Measurements from ENCODE around the gene RPLP1. TPM values are rescaled to one million over a fixed set of nuclear protein-coding genes. Genes with fewer than 3 reads are reported as not detected.

Gene RPLP1
- total RNA-seq, 1 donor from 2014 or later = 617 TPM

GRCh38 chr15:69493406-69493805, 40.8 kb downstream of the RPLP1 start:
- no peak for TF ChIP-seq CTCF (conservative IDR thresholded peaks at IDR 0.05; ENCODE audit: low read depth, low read length)
- no peak for DNase-seq (ENCODE audit: low read depth)
- H3K4me3 ChIP-seq (ENCODE audit: low read depth, low read length) = no peak overlapping the region

GRCh38 chr15:69496001-69496400, 43.4 kb downstream of the RPLP1 start:
- H3K4me3 ChIP-seq (ENCODE audit: low read depth, low read length) = no peak overlapping the region
- no peak for DNase-seq (ENCODE audit: low read depth)
- no peak for TF ChIP-seq CTCF (conservative IDR thresholded peaks at IDR 0.05; ENCODE audit: low read depth, low read length)

- no peak for DNase-seq (ENCODE audit: low read depth)
- TF ChIP-seq CTCF (conservative IDR thresholded peaks at IDR 0.05; ENCODE audit: low read depth, low read length) = no peak
- H3K4me3 ChIP-seq (ENCODE audit: low read depth, low read length) = no peak overlapping the region
Measured at GRCh38 chr15:69497076-69497475, 44.5 kb downstream of the RPLP1 start.

GRCh38 chr15:69497667-69498066, 45.0 kb downstream of the RPLP1 start:
- no peak for DNase-seq (ENCODE audit: low read depth)
- no peak for TF ChIP-seq CTCF (conservative IDR thresholded peaks at IDR 0.05; ENCODE audit: low read depth, low read length)

GRCh38 chr15:69498282-69498681, 45.7 kb downstream of the RPLP1 start:
- no peak for DNase-seq (ENCODE audit: low read depth)
- TF ChIP-seq CTCF (conservative IDR thresholded peaks at IDR 0.05; ENCODE audit: low read depth, low read length) = no peak
- H3K4me3 ChIP-seq (ENCODE audit: low read depth, low read length) = no peak overlapping the region

More at GRCh38 chr15:69497667-69498066, 45.0 kb downstream of the RPLP1 start:
- no peak overlapping the region for H3K4me3 ChIP-seq (ENCODE audit: low read depth, low read length)

- H3K4me3 ChIP-seq (ENCODE audit: low read depth, low read length) = no peak overlapping the region
- no peak for TF ChIP-seq CTCF (conservative IDR thresholded peaks at IDR 0.05; ENCODE audit: low read depth, low read length)
- no peak for DNase-seq (ENCODE audit: low read depth)
Measured at GRCh38 chr15:69498987-69499386, 46.4 kb downstream of the RPLP1 start.

- TF ChIP-seq CTCF (conservative IDR thresholded peaks at IDR 0.05; ENCODE audit: low read depth, low read length) = no peak
- no peak overlapping the region for H3K4me3 ChIP-seq (ENCODE audit: low read depth, low read length)
- peak; percentile 58 for DNase-seq (ENCODE audit: low read depth)
Measured at GRCh38 chr15:69499521-69500211, 47.0 kb downstream of the RPLP1 start.
